GM19328 (cell line): ENCODE measurements around the gene KLHL5.

ENCODE experiments used
- ATAC-seq: cut with Tn5 transposase; IDR thresholded peaks from one replicate; pipeline ENCODE4 v1.9.1; 2021; ENCODE audit warnings: mild to moderate bottlenecking, moderate library complexity; ENCODE audit not compliant: unreplicated experiment

The KLHL5 gene

GRCh38 chr4:39170301-39170700 is 108.3 kb downstream of the KLHL5 start:
- ATAC-seq: no peak
